Hepatic stellate cell (primary cell): ENCODE results near the gene XAB2.

ENCODE experiments used
- DNase-seq: peaks from one replicate; pipeline ENCODE4 v3.0.0; 2011; ENCODE audit warnings: low spot score

The XAB2 gene

GRCh38 chr19:7629347-7630054 is at the start of gene XAB2, which contains the start of gene PET100:
TSS of gene XAB2 (minus strand) at chr19:7629545. CDS start at chr19:7629527, 18 bp downstream.
TSS of gene PET100 (plus strand) at chr19:7629793. CDS start at chr19:7629834, 41 bp downstream.
- peak; percentile 100 for DNase-seq

DNA sequence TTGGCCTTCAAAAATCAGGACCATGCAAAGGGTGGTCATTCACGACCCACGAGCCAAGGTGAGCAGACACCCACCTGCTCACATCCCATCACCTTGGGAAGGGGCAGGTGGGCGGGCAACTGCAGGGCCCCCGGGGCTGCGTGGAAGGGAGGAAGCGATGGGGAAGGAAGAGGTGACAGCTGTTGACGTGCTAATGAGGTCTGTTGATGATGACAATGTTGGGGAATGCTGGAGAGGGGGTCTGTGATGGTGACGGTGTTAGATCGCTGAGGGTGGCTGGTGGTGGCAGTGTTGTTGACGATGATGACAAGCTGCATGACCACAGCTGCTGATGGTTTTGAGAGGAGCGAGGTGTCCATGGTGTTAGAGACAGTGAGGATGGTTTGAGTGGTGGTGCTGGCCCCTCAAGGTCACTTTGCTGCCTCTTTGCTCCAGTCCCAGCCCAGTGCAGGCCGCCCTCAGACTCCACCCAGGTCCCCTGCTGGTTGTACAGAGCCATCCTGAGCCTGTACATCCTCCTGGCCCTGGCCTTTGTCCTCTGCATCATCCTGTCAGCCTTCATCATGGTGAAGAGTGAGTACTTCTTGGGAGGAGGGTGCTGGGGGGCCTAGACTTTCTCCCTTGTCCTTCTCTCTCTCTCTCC is 48.4 kb upstream of the XAB2 start:
- no peak for DNase-seq

DNA sequence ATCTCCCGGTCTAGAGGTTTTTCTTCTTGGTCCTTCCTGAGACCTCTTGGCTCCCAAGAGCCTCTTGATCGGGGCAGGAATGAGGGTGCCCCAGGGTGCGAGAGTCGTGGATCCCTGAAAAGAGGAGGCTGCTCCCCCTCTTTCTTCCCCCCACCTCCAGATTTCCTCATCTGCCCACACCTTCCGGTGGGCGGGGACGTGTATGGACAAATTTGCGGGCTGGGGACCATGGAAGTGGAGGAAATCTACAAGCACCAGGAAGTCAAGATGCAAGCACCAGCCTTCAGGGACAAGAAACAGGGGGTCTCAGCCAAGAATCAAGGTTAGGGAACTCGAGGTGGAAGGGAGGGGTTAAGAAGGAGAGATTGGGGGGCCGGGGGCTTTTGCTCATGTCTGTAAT is 47.5 kb upstream of the XAB2 start, which contains the start of gene MCEMP1:
MCEMP1 (plus strand) TSS at position 237 of the 400 bp plus-strand sequence; CDS start at position 268, 31 bp downstream.
- DNase-seq = no peak

DNA sequence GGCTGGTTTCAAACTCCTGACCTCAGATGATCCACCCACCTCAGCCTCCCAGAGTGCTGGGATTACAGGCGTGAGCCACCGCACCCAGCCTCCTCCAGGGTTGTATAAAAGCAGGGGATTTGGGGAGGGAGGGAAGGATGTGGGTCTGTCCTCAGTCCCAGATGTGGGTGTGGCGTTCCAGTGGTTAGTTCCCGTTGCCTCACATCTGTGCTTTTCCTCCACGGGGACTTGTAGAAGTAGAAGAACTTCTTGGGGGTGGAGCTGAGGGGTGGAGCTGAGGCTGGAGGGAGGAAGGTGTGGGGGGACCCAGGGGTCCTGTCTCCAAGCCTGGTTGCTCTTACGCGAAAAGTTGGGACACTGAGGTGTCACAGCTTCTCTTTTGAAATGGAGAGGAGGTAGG is 47.0 kb upstream of the XAB2 start:
- no peak for DNase-seq

DNA sequence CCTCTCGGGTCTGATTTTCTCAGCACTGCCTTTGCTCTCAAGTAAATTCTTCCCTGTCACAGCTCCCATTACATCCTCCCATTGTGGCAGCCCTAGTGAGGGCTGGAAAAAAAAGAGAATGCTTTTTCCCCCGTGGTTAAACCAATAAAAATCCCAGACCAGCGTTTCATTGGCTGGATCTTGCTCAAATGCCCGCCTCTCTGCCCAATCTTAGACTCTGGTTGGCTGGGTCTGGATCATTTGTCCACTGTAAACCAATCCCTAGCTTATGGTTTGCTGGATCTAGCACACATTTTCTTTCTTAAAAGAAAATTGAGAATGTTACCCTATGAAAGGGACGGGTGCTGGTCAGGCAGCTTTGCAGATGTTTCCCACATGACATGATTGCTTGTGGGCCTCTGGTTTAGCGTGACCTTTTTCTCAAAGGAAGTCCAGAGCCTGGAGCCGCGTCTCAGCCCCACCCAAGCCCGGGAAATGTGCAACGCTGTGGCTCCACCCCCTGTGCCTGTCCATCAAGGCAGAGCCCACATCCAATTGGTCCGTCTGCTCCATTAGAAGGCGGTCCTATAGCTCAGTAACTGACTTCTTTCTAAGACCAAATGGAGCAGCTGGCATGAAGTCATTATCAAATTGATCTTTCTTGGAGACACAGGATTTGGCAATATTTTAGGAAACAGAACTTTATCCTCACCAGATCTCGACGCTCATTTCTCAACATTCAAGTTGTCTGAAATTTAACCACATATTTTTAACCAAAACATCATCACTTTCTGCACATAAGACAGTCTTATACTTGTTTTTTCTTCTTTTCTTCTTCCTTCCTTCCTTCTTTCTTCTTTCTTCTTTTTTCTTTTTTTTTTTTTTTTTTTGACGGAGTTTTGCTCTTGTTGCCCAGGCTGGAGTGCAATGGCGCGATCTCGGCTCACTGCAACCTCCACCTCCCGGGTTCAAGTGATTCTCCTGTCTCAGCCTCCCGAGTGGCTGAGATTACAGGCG is 45.0 kb upstream of the XAB2 start:
- DNase-seq = peak; percentile 84

DNA sequence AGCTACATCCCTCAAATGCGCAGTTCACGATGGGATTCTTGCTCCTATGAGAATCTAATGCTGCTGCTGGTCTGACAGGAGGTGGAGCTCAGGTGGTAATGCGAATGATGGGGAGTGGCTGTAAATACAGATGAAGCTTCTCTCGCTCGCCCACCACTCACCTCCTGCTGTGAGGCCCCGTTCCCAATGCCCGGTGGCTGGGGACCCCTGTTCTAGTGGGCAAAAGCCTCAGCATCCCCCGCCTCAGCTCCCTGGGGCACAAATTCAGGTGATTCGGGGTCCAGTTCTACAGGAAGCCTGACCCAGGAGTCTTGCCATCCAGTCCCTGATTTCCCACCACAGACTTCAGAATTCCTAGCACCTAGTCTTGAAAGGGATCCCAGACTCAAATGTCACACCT is 43.2 kb upstream of the XAB2 start:
- no peak for DNase-seq

- DNase-seq = no peak
These were observed 41.4 kb upstream of the XAB2 start for GRCh38 chr19:7670790-7671189.

DNA sequence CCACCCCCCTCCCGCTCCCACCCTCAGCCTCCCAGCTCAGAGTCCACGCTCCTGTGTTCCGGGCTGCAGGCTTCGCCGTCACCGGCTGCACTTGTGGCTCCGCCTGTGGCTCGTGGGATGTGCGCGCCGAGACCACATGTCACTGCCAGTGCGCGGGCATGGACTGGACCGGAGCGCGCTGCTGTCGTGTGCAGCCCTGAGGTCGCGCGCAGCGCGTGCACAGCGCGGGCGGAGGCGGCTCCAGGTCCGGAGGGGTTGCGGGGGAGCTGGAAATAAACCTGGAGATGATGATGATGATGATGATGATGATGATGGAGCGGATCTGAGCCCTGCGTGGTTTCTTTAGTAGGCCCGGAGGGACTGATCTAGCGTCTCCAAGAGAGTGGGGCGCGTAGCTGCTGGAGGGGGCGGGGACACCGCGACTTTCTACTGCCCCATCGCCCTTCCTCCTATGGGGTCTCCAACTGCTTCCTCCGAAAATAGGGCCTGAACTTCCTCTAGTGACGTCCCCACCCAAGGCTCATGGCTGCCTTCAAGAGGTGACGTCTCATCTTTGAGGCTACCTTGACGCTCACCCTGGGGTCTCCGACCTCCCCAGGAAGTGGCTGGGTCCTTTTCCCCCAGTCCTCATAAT is 40.9 kb upstream of the XAB2 start:
- no peak for DNase-seq

- DNase-seq = no peak
These were observed 40.3 kb upstream of the XAB2 start for GRCh38 chr19:7669641-7670040.

- no peak for DNase-seq
These were observed 39.5 kb upstream of the XAB2 start, which contains the start of gene RETN for GRCh38 chr19:7668842-7669241. TSS of gene RETN (plus strand) at chr19:7669049. CDS start at chr19:7669327, 278 bp downstream.

GRCh38 chr19:7665076-7665475 is 35.7 kb upstream of the XAB2 start:
- no peak for DNase-seq

DNA sequence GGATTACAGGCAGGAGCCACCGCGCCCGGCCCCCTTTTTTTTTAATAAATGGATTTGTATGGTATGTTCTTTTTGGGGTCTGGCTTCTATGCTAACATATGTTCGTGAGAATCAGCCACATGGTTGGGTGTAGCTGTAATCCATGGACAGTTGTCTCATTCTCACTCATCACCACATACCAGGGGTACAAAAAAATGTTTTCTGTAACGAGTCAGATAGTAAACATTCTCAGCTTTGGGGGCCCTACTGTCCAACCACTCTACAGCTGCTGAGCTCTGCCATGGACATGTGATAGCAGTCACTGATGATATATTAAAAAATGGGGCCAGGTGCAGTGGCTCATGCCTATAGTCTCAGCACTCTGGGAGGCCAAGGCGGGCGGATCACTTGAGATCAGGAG is 34.4 kb upstream of the XAB2 start:
- DNase-seq = no peak

DNA sequence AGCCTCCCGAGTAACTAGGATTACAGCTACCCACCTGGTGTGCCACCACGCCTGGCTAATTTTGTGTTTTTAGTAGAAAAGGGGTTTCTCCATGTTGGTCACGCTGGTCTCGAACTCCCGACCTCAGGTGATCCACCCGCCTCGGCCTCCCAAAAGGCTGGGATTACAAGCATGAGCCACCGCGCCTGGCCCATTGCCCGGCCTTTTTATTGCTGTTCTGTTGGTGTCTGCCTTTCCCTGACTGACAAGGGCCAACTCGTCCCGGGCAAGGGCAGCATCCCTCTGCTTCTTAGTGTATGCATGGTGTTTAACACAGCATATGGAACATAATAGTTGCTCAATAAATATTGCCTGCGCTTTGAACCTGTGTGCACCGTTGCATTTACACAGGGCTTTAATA is 33.3 kb upstream of the XAB2 start:
- no peak for DNase-seq

DNA sequence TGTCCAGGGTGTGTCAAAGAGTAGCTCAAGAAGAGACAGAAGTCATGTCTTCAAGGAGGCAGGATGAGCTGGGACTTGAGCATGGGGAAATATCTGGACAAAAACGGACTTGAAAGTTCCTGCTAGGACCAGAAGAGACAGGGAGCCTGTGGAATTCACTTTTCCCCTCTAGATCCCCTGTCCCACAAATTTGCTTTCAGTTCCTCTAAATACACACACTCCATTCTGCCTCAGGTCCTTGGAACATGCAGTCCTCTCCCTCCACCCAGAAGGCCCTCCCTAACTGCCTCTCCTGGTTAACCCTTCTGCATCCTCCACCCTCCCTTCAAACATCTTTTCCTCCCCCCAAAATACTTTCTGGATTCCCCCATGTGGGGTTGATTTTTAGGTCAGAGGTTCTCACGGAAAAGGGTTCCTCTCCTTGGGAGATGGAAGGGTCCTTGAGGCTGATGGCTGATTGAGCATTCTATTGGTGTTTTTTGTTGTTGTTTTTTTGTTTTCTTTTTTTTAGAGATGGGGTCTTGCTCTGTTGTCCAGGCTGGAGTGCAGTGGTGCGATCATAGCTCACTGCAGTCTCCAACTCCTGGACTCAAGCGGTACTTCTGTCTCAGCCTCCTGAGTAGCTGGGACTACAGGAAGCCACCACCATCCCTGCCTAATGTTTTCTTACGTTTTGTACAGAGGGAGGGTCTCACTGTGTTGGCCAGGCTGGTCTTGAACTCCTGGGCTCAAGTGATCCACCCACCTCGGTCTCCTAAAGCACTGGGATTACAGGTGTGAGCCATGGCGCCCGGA is 32.6 kb upstream of the XAB2 start:
- no peak for DNase-seq

DNA sequence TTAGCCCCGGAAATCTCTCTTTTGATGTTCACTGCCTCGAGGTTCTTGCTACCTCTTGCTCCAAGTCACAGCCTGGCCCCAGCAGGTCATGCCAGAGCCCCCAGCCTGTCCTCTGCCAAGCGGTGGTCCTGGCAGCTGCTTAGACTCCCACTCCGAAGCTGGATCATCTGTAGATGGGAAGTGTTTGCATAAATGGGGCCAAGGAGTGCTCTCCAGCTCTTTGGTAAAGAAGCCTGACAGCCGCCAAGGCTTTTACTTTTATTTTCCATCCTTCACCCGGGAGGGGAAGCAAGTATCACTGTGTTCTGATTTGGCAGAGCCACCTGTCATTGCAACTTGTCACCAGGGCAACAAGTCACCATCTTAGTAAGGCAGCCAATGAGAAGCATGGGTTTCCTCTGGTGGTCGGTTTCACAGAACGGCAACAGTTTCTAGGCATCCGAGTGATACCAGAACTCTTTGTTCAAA is 28.9 kb upstream of the XAB2 start:
- no peak for DNase-seq

DNA sequence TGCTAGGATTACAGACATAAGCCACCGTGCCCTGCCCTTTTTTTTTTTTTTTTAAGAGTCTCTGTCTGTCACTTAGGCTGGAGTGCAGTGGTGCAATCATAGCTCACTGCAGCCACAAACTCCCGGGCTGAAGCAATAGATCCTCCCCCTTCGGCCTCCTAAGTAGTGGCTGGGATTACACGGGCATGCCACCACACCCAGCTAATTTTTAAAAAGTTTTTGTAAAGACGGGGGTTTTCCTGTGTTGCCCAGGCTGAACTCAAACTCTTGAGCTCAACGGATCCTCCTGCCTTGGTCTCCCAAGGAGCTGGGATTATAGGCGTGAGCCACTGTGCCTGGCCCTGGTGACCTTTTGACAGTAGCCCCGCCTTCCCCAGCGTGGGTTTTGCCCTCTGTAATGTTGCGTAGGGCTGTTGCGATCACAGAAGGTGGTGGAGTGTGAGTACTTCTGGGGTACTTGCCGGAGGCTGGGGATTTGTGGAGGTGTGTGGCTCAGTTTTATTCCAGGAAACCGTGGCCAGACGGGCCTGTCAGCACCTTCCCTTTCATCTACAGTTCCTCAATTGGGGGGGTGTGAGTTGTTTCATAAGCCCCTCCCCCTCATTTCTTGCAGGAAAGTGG is 27.9 kb upstream of the XAB2 start:
- no peak for DNase-seq

GRCh38 chr19:7655581-7655980 is 26.2 kb upstream of the XAB2 start:
- DNase-seq = no peak

DNA sequence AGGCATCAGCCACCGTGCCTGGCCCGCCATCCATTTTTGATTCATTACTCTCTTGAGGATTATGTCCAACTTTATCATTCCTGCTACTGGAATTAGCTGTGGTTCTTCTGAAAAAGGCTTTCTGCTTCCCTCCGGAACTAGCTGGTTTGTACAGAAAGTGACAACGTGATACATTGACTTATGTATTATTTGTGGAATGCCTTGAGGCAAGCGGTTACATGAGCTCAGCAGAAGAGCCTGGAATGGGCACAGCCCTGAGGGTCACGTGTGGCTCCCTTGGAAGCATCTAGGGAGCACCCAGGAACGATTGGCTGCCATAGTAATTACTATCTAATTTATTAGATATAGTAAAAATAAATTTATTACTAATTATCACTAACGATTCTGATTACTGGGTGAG is 25.1 kb upstream of the XAB2 start:
- no peak for DNase-seq

GRCh38 chr19:7652061-7652641 is 22.8 kb upstream of the XAB2 start:
- peak; percentile 78 for DNase-seq

GRCh38 chr19:7650148-7650547 is 20.8 kb upstream of the XAB2 start:
- DNase-seq = no peak
